Measurements from ENCODE around the gene EEF2K.

GRCh38 chr16:22335668-22336246, 129.7 kb downstream of the EEF2K start:
- no peak for TF ChIP-seq CTCF (IDR thresholded peaks at IDR 0.05)
- TF ChIP-seq POLR2A (IDR thresholded peaks at IDR 0.05): no peak

Data from sigmoid colon (tissue), 3 donors.